BE2C (cell line): Measurements from ENCODE around the gene TMEM11.

ENCODE experiments used
- DNase-seq: peaks from one replicate; pipeline ENCODE4 v3.0.0-alpha.2; 2020
- H3K27me3 ChIP-seq: fragments of 250-450 bp; sonication (Bioruptor Pico); 2 replicates; pipeline ENCODE4 v1.5.1; 2020; ENCODE audit warnings: mild to moderate bottlenecking
- H3K36me3 ChIP-seq: fragments of 250-450 bp; sonication (Bioruptor Pico); 2 replicates; pipeline ENCODE4 v1.5.1; 2020; ENCODE audit warnings: mild to moderate bottlenecking
- H3K4me1 ChIP-seq: fragments of 250-450 bp; sonication (Bioruptor Pico); 2 replicates; pipeline ENCODE4 v1.5.1; 2020
- H3K4me3 ChIP-seq: 2 replicates; pipeline ENCODE4 v1.5.1; 2011; ENCODE audit warnings: low read depth, low read length
- H3K9me3 ChIP-seq: fragments of 250-450 bp; sonication (Bioruptor Pico); 2 replicates; pipeline ENCODE4 v1.5.1; 2020
- TF ChIP-seq, protein P1 (sequence below): IDR thresholded peaks from 2 replicates; pipeline ENCODE4 v1.5.1; 2012; ENCODE audit warnings: mild to moderate bottlenecking, low read depth, low read length

Gene TMEM11

DNA sequence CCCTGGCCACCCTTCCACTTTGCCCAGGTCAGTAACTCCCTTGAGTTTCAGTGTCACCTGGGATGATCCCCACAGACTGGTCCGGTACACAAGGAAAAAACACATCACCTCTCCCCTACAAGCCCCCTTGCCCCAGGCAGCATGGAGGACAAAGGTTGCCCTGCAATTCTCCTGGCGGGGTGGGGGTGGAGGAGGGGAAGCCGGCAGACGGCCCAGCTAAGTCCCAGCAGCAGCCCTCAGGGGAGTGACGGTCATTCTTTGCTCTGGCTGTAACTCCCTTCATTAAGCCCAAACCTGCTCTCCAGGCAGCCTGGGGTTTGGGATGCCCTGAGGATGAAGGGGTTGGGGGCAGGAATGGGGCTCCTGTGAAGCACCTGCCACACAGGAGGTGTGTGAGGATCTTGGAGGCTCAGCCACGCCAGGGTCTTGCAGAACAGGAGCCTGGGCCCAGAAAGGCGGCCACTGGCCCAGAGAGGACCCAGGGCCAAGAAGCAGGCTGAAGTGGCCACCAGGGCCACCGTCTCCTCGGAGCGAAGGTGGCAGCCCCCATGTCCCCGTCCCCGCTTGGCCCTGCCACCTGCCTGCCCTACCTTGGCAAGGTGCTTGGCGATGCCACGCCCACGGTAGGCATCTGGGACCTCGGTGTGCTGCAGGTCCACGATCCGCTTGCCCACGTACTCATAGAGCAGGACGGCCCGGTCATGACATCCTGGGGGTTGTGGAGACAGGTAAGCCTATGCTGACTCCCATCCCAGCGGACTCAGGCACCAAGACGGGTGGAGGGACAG is 29.7 kb upstream of the TMEM11 start:
- TF ChIP-seq, protein P1, sequence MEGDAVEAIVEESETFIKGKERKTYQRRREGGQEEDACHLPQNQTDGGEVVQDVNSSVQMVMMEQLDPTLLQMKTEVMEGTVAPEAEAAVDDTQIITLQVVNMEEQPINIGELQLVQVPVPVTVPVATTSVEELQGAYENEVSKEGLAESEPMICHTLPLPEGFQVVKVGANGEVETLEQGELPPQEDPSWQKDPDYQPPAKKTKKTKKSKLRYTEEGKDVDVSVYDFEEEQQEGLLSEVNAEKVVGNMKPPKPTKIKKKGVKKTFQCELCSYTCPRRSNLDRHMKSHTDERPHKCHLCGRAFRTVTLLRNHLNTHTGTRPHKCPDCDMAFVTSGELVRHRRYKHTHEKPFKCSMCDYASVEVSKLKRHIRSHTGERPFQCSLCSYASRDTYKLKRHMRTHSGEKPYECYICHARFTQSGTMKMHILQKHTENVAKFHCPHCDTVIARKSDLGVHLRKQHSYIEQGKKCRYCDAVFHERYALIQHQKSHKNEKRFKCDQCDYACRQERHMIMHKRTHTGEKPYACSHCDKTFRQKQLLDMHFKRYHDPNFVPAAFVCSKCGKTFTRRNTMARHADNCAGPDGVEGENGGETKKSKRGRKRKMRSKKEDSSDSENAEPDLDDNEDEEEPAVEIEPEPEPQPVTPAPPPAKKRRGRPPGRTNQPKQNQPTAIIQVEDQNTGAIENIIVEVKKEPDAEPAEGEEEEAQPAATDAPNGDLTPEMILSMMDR, result no peak
- Histone ChIP-seq H3K27me3 (no peaks in the 10 kb centered on the region), H3K36me3 (no peaks in the 10 kb centered on the region), H3K4me1 (no peaks in the 10 kb centered on the region), H3K4me3 (no peak overlapping the region), H3K9me3 (no peaks in the 10 kb centered on the region)
- DNase-seq, result no peak

DNA sequence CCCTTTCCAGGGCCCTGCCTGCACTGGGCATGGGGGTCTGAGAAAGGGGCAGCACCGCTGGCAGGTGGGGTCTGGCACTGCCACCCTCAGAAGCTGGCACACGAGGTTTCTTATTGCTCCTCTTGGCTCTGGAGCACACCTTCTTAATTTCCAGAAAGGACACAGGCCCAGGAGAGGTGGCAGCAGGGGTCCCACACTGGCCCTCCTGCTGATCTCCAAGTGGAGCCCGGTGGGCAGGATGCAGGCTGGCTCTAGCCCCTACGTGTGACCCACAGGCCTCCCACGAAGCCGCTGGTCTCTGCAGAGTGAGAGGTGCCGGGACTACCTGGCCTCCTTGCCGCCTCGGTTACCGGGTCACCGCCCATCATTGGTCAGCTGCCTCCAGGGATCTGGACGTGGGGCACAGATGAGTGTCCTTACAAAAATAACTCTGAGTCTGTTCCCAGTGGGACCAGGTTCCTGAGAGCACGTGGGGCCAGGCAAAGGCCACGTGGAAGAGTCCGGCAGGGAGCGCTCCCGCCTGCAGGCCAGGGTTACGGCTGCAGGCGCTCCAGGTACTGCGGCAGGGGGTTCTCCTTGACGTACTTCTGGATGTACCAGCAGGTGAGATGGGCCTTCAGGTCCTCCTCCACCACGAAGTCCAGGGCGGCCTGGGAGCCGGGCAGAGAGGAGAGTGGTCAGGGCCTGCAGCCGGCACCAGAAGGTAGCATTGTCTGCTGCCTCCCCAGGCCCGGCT is 29.0 kb upstream of the TMEM11 start:
- Histone ChIP-seq H3K4me1 (no peaks in the 10 kb centered on the region), H3K9me3 (no peaks in the 10 kb centered on the region), H3K36me3 (no peaks in the 10 kb centered on the region), H3K4me3 (no peak overlapping the region), H3K27me3 (no peaks in the 10 kb centered on the region)
- TF ChIP-seq, protein P1, result no peak
- no peak for DNase-seq

DNA sequence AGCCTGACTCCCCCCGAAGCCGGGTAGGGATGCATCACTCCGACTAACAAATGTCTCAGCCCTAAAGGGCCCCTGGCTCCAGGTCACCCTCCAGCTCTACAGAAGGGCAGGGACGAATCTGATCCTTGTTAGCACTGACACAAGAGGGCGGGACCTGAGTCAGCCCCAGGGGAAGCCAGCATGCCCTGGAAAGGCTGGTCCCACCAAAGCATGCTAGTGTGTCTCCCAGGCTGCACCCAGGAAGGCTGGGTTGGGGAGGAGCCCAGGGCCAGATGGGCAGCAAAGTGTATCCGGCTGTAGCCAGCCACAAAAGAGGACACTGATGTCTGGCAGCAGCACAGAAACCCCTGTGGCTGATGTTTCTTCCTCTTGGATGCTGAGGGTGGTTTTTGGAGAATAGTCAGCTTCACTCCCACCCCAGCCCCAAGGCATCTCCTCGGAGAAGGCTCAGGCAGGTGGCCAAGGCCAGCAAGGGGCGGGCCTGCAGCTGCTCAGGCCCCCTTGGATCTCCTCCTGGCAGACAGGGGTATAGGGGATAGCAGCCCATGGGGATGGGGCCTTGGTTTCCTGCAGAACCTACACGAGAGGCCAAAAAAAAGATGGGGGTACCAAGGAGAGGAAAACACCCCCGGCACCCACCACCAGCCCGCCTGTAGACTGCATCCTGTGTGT is 28.2 kb upstream of the TMEM11 start:
- no peaks in the 10 kb centered on the region for H3K4me1 ChIP-seq
- TF ChIP-seq, protein P1, result no peak
- H3K9me3 ChIP-seq, result no peaks in the 10 kb centered on the region
- no peak for DNase-seq
- no peak overlapping the region for H3K4me3 ChIP-seq
- H3K27me3 ChIP-seq, result no peaks in the 10 kb centered on the region
- no peaks in the 10 kb centered on the region for H3K36me3 ChIP-seq

DNA sequence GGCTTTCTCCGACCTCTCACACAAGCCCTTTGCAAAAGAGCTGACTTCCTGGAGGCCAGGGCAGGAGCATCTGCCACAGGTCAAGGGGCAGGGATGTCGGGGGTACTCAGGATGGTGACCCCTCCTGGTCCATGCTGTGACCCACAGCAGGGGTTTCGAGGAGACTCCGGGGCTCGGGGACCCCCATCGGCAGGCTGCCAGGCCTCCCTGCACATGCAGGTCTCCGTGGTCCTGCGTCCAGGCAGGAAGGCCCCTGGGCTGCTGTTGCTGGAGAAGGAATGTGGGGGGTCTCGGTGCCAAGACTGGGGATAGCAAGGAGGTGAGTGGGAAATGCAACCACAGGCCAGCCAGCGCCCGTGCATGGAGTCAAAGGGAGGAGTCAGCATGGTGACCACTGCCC is 27.6 kb upstream of the TMEM11 start:
- Histone ChIP-seq H3K36me3 (no peaks in the 10 kb centered on the region), H3K27me3 (no peaks in the 10 kb centered on the region), H3K4me1 (no peaks in the 10 kb centered on the region), H3K4me3 (no peak overlapping the region), H3K9me3 (no peaks in the 10 kb centered on the region)
- no peak for DNase-seq
- TF ChIP-seq, protein P1, result no peak

DNA sequence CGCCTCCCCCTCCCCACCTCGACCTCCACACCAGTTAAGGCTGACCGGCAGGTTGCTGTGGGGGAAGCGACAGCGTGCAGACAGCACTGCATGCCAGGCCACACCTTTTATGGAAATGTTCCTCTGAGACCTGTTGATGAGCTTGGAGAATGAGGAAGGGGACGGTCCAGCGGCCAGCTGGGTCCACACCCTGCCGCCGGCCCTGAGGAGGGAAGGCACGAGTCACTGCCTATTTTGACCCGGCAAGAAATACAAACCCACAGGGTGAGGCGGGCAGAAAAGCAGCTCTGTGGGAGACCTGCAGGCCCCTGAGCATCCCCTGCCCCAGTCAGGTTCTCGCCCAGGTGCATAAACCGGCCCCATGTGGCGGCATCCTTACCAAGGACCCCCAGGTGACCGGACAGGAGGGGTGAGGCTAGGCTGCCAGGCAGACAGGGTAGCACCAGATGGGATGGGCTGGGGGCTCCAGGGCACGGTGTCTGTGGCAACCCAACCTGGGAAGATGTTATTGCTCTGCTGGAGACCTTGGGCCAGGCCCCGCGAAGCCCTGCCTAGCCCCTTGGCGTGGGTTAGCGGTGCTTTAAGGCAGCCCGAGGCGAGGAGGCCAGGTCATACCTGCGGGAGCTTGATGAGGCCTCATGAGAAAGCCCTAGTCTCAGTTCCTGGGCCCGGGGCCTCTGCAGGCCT is 26.6 kb upstream of the TMEM11 start:
- Histone ChIP-seq H3K4me1 (no peaks in the 10 kb centered on the region), H3K4me3 (no peak overlapping the region), H3K27me3 (no peaks in the 10 kb centered on the region), H3K9me3 (no peaks in the 10 kb centered on the region), H3K36me3 (no peaks in the 10 kb centered on the region)
- TF ChIP-seq, protein P1, result no peak
- DNase-seq, result no peak
